ENCODE measurements around the gene MAP7D3.
A peak's percentile ranks its signal among the peaks of the same experiment; 100 is the strongest.
"Not testable (repeated sequence)": the region's sequence is repeated elsewhere in the genome, so short reads cannot be mapped to it uniquely, and the experiment has no call there.

Gene MAP7D3

GRCh38 chrX:136250191-136251040 is 784 bp downstream of the MAP7D3 start:
- peak; percentile 38 for DNase-seq (ENCODE audit: low spot score)

GRCh38 chrX:136246201-136246600 is 5.0 kb downstream of the MAP7D3 start:
- DNase-seq (ENCODE audit: low spot score), result no peak

- DNase-seq (ENCODE audit: low spot score), result not testable (repeated sequence)
Observed at GRCh38 chrX:136237849-136238248, 13.4 kb downstream of the MAP7D3 start.

- DNase-seq (ENCODE audit: low spot score), result no peak
Observed at GRCh38 chrX:136237074-136237473, 14.1 kb downstream of the MAP7D3 start.

GRCh38 chrX:136228839-136229207 is 22.4 kb downstream of the MAP7D3 start:
- no peak for DNase-seq (ENCODE audit: low spot score)

- no peak for DNase-seq (ENCODE audit: low spot score)
Observed at GRCh38 chrX:136227948-136228838, 23.0 kb downstream of the MAP7D3 start.

- DNase-seq (ENCODE audit: low spot score), result no peak
Observed at GRCh38 chrX:136227074-136227473, 24.1 kb downstream of the MAP7D3 start.

GRCh38 chrX:136221851-136222513 is 29.2 kb downstream of the MAP7D3 start:
- DNase-seq (ENCODE audit: low spot score), result no peak

GRCh38 chrX:136220951-136221350 is 30.2 kb downstream of the MAP7D3 start:
- no peak for DNase-seq (ENCODE audit: low spot score)

GRCh38 chrX:136220540-136220939 is 30.7 kb downstream of the MAP7D3 start:
- no peak for DNase-seq (ENCODE audit: low spot score)

GRCh38 chrX:136219893-136220292 is 31.3 kb downstream of the MAP7D3 start:
- DNase-seq (ENCODE audit: low spot score), result no peak

GRCh38 chrX:136215559-136215958 is 35.6 kb downstream of the MAP7D3 start:
- DNase-seq (ENCODE audit: low spot score), result no peak

- peak; percentile 71 for DNase-seq (ENCODE audit: low spot score)
Observed at GRCh38 chrX:136214551-136214950, 36.6 kb downstream of the MAP7D3 start.

GRCh38 chrX:136212557-136213111 is 38.6 kb downstream of the MAP7D3 start:
- DNase-seq (ENCODE audit: low spot score), result no peak

- DNase-seq (ENCODE audit: low spot score), result no peak
Observed at GRCh38 chrX:136211766-136212556, 39.2 kb downstream of the MAP7D3 start.

- DNase-seq (ENCODE audit: low spot score), result no peak
Observed at GRCh38 chrX:136210806-136211205, 40.4 kb downstream of the MAP7D3 start.

- no peak for DNase-seq (ENCODE audit: low spot score)
Observed at GRCh38 chrX:136210243-136210642, 41.0 kb downstream of the MAP7D3 start.

- no peak for DNase-seq (ENCODE audit: low spot score)
Observed at GRCh38 chrX:136209751-136210150, 41.4 kb downstream of the MAP7D3 start.

- peak; percentile 63 for DNase-seq (ENCODE audit: low spot score)
Observed at GRCh38 chrX:136209016-136209738, 42.0 kb downstream of the MAP7D3 start.

GRCh38 chrX:136207546-136207945 is 43.7 kb downstream of the MAP7D3 start:
- DNase-seq (ENCODE audit: low spot score), result no peak

GRCh38 chrX:136206916-136207315 is 44.3 kb downstream of the MAP7D3 start:
- no peak for DNase-seq (ENCODE audit: low spot score)

All from GM03348 (cell line).